HepG2 (cell line): ENCODE measurements around the gene WDCP. TPM values are rescaled to one million over a fixed set of nuclear protein-coding genes. Genes with fewer than 3 reads are reported as not detected.

Source experiments
- NFAT5 ChIP-seq: sonication (generic); formaldehyde crosslinking; IDR thresholded peaks from 2 replicates; pipeline ENCODE4 v1.4.0; 2020; ENCODE audit warnings: missing genetic modification reagents
- POLR2A ChIP-seq, 2 experiments: IDR thresholded peaks; 2 replicates each; pipeline ENCODE4 v1.6.1; 2011; ENCODE audit warnings: low read depth in 2 of 2, low read length in 2 of 2, mild to moderate bottlenecking in 1 of 2, moderate library complexity in 1 of 2; ENCODE audit not compliant: insufficient read depth in 1 of 2
- POLR2AphosphoS2 ChIP-seq: IDR thresholded peaks from 2 replicates; pipeline ENCODE4 v1.6.1; 2011; ENCODE audit warnings: low read depth, low read length, improper control_type of control experiment
- SNAPC4 ChIP-seq: sonication (generic); formaldehyde crosslinking; IDR thresholded peaks from 2 replicates; pipeline ENCODE4 v1.4.0; 2020; ENCODE audit warnings: mild to moderate bottlenecking, missing genetic modification reagents
- ZBTB49 ChIP-seq: sonication (generic); formaldehyde crosslinking; IDR thresholded peaks from 2 replicates; pipeline ENCODE4 v1.4.0; 2020; ENCODE audit warnings: missing genetic modification reagents, borderline replicate concordance
- ZFP36 ChIP-seq: fragments of 150-350 bp; IDR thresholded peaks from 2 replicates; pipeline ENCODE4 v1.6.1; 2018; ENCODE audit warnings: borderline replicate concordance, low read length, low read depth; ENCODE audit not compliant: partially characterized antibody
- ZNF441 ChIP-seq: sonication (generic); formaldehyde crosslinking; IDR thresholded peaks from 2 replicates; pipeline ENCODE4 v1.7.0; 2021; ENCODE audit warnings: missing genetic modification reagents, borderline replicate concordance
- ZNF563 ChIP-seq: sonication (generic); formaldehyde crosslinking; IDR thresholded peaks from 2 replicates; pipeline ENCODE4 v1.8.0; 2022; ENCODE audit warnings: mild to moderate bottlenecking, moderate library complexity, missing genetic modification reagents
- ZNF597 ChIP-seq: sonication (generic); formaldehyde crosslinking; IDR thresholded peaks from 2 replicates; pipeline ENCODE4 v1.5.0; 2020; ENCODE audit warnings: missing genetic modification reagents
- ZNF605 ChIP-seq: sonication (generic); formaldehyde crosslinking; IDR thresholded peaks from 2 replicates; pipeline ENCODE4 v1.8.0; 2022; ENCODE audit warnings: mild to moderate bottlenecking, missing genetic modification reagents
- ZNF790 ChIP-seq: sonication (generic); formaldehyde crosslinking; IDR thresholded peaks from 2 replicates; pipeline ENCODE4 v1.8.0; 2022; ENCODE audit warnings: missing genetic modification reagents, mild to moderate bottlenecking, borderline replicate concordance
- polyA plus RNA-seq, 8 experiments: library from polyadenylated mRNA; depleted of rRNA in 3 of 8; stranded (reverse) in 7 of 8; unstranded in 1 of 8; fragments of >200 nt; fragmentation: Illumina TruSeq in 4 of 8; extraction: Trizol in 4 of 8; gene quantifications; 2 replicates each; pipeline versions ENCODE4 v1.2.1 to v1.2.3, GENCODE V29; 2011 to 2016; ENCODE audit warnings: low read depth in 4 of 8, missing spikeins in 1 of 8, mixed read lengths in 1 of 8; ENCODE audit not compliant: insufficient read depth in 1 of 8
- total RNA-seq, 5 experiments: library from RNA; depleted of rRNA; stranded (reverse); fragments of >200 nt; fragmentation: Illumina TruSeq; extraction: Trizol; gene quantifications; 2 replicates each; pipeline ENCODE4 v1.2.3, GENCODE V29; 2016; ENCODE audit warnings: low read depth in 1 of 5

Gene WDCP
- total and polyA plus RNA-seq, 2 of the 13 experiments (the other 11 are each of a cell fraction or from before 2014, with no cell fraction given): 17.4 to 22.6 TPM

- TF ChIP-seq ZNF563: peak; percentile 37; the same call in 1 of the 2 replicates
- TF ChIP-seq POLR2AphosphoS2: peak; percentile 94
- no peak for TF ChIP-seq ZFP36
- no peak for TF ChIP-seq ZNF597 (CRISPR knock-in tag)
- TF ChIP-seq ZNF441 (CRISPR knock-in tag): 0 out of 2 replicates have a peak, but pooled peaks have one; percentile 58
- peak; percentile 25; the same call in 1 of the 2 replicates for TF ChIP-seq ZBTB49
- 0 out of 2 replicates have a peak, but pooled peaks have one; percentile 57 for TF ChIP-seq ZNF790 (CRISPR knock-in tag)
- TF ChIP-seq ZNF605 (CRISPR knock-in tag): peak; percentile 70
- TF ChIP-seq SNAPC4: peak; percentile 62; the same call in 1 of the 2 replicates
- TF ChIP-seq POLR2A (IDR thresholded peaks at IDR 0.05; ENCODE audit: insufficient read depth in 1 of 2, low read depth in 2 of 2, low read length in 2 of 2): peak; percentile 93 to 97
- TF ChIP-seq NFAT5 (CRISPR knock-in tag): peak; percentile 63; the same call in 1 of the 2 replicates
Observed at GRCh38 chr2:24046930-24047702, at the start of gene WDCP (continued).
